GM19468 (cell line): Measurements from ENCODE around the gene TNFRSF19.

ENCODE experiments used
- ATAC-seq: cut with Tn5 transposase; IDR thresholded peaks from one replicate; pipeline ENCODE4 v1.9.1; 2021; ENCODE audit warnings: mild to moderate bottlenecking, moderate library complexity, moderate number of reproducible peaks; ENCODE audit not compliant: unreplicated experiment; ENCODE audit errors: extremely low read depth

TNFRSF19 gene

DNA sequence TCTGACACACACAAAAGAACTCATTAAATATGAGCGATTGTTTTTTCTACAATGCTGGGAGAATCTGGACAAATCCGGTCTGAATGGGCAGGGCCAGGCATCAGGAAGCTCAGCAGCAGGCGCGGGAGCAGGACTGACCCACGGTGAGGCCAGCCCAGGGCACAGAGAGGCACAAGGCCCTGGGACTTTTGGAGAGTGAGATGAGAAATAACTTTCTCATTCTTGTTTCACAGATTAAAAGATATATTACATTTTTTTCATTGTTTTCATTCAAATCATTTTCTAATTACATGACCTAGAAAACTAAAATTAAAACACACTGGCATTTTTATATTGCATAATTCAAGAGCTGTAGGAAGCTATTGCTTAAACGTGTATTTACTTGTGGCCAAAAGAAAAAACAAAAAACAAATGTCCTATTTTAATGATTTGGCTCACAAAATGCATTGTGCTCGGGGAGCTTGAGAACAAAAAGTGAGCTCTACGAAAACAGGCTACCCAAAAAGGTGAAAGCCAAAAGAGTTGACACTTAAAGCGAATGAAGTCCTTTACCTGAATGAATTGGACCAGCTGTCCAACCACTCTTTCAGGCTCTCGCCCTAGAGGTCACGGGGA is 133.1 kb downstream of the TNFRSF19 start:
- ATAC-seq = no peak

- ATAC-seq = no peak
These were observed 135.4 kb downstream of the TNFRSF19 start for GRCh38 chr13:23705583-23705982.

- no peak for ATAC-seq
These were observed 137.5 kb downstream of the TNFRSF19 start for GRCh38 chr13:23707674-23708073.

DNA sequence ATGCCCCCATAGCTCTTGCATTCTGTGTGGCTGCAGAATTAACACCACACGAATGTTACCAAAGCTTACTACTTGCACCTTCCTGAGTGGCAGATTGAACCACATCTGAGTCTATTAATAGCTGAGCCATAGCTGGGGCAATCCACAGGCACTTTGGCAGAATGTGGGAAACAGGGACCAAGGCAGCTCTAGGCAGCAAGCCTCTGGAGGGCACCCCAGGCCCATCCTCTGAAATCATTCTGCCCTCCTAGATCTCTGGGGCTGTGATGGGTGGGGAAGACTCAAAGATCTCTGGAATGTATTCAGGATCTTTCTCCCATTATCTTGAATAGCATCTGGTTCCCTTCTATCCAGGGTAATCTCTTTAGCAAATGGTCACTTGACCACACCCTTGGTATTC is 139.3 kb downstream of the TNFRSF19 start:
- ATAC-seq = no peak

- ATAC-seq = no peak
These were observed 140.2 kb downstream of the TNFRSF19 start for GRCh38 chr13:23710366-23710765.

- ATAC-seq = no peak
These were observed 141.1 kb downstream of the TNFRSF19 start for GRCh38 chr13:23711355-23711754.

GRCh38 chr13:23714672-23715071 is 144.5 kb downstream of the TNFRSF19 start:
- ATAC-seq = no peak

DNA sequence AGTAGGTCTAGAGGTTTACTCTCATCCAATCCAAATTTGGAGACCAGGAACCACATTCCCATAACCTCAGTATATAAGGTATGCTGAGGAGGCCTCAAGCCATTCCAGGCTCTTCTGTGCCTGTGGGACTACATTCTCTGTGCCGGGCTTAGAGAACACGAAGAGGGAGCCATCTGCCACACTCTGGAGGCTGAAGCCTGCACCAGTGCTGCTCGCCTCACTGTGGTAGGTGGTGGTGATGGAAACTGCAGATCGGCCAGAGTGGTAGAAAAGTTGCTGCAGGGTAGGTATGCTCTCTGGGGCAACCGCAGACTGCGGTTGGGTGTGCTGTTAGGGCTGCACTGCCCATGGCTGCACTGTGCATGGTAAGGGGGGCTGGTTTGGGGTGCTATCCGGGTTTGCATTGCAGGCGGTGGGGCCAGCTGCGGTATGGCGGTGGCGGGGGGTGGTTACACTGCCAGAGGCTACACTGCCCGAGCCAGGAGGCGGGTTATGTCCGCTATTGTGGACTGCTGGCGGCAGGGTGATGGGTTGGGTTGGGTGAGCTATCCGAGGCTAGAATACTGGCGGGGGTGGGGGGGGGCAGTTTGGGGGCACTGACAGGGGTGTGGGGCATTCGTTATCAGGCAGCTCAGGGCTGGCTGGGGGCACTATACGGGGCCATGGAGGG is 145.0 kb downstream of the TNFRSF19 start:
- ATAC-seq = no peak

GRCh38 chr13:23715762-23716235 is 145.6 kb downstream of the TNFRSF19 start:
- ATAC-seq = no peak

DNA sequence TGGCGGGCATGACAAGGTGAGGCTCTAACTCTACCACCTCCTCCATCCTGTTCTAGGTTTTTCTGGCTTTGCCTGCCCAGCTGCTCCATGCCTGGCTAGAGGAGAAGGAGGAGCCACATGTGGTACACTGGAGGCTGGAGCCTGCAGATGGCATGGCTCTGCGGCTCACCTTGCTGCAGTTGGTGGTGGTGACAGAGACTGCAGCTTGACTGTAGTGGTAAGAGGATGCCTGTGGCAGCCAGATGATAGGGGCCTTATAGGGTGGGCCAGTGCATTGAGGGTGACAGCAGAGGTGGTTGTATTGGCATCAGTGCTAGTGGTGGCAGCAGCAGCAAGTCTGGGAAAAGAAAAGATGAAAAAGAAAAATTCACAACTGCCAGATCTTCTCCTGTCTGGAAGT is 146.2 kb downstream of the TNFRSF19 start:
- no peak for ATAC-seq

DNA sequence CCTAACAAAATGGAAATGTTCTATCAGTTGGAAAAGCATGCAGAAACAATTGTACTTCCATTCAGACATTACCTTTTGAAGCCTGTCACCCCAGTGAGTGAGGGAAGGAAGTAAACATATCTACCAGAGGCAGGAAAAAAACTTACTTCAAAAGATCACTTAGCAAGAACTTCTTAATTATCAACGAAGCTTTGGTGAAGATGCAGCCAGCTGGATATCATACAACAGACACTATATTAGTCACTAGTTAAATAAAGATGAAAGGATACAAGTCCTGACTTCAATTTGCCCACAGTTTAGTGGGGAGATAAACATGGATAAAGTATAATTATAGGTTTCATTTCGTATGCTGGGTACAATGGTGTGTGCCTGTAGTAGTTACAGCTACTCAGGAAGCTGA is 148.8 kb downstream of the TNFRSF19 start:
- no peak for ATAC-seq

- no peak for ATAC-seq
These were observed 152.7 kb downstream of the TNFRSF19 start for GRCh38 chr13:23722726-23723453.

GRCh38 chr13:23723471-23723870 is 153.3 kb downstream of the TNFRSF19 start:
- no peak for ATAC-seq

- no peak for ATAC-seq
These were observed 154.2 kb downstream of the TNFRSF19 start for GRCh38 chr13:23724196-23724970.
